HEK293T (cell line): ENCODE measurements around the gene CDK14.

Source experiments
- CTCF ChIA-PET: fragments of 350-600 bp; formaldehyde crosslinking; extraction: SDS; loops from one replicate; lab custom pipeline; 2021; ENCODE audit warnings: antibody characterized with exemption, inconsistent platforms; lab: Yijun Ruan, JAX
- POLR2A ChIA-PET: fragments of 350-600 bp; formaldehyde crosslinking; extraction: SDS; loops from one replicate; lab custom pipeline; 2020; ENCODE audit warnings: antibody characterized with exemption, inconsistent platforms; lab: Yijun Ruan, JAX
- DNase-seq: peaks from one replicate; pipeline ENCODE4 v3.0.0; 2012; ENCODE audit warnings: mixed read lengths; ENCODE audit errors: extremely low spot score
- ARNT ChIP-seq: fragments of 450-650 bp; IDR thresholded peaks from 2 replicates; pipeline ENCODE4 v1.6.1; 2017; ENCODE audit warnings: mild to moderate bottlenecking
- BHLHE40 ChIP-seq: fragments of 450-650 bp; IDR thresholded peaks from 2 replicates; pipeline ENCODE4 v1.6.1; 2016; ENCODE audit warnings: mild to moderate bottlenecking, moderate library complexity, borderline replicate concordance
- CTBP1 ChIP-seq: fragments of 450-650 bp; IDR thresholded peaks from 2 replicates; pipeline ENCODE4 v1.6.1; 2016; ENCODE audit warnings: borderline replicate concordance
- ELF4 ChIP-seq: fragments of 450-650 bp; IDR thresholded peaks from 2 replicates; pipeline ENCODE4 v1.6.1; 2017; ENCODE audit warnings: antibody characterized with exemption
- FOXA1 ChIP-seq: fragments of 450-650 bp; IDR thresholded peaks from 2 replicates; pipeline ENCODE4 v1.6.1; 2016; ENCODE audit warnings: mild to moderate bottlenecking
- FOXK2 ChIP-seq: fragments of 450-650 bp; IDR thresholded peaks from 2 replicates; pipeline ENCODE4 v1.6.1; 2016; ENCODE audit warnings: mild to moderate bottlenecking
- FOXM1 ChIP-seq: fragments of 450-650 bp; IDR thresholded peaks from 2 replicates; pipeline ENCODE4 v1.6.1; 2017; ENCODE audit warnings: mild to moderate bottlenecking, borderline replicate concordance
- HDGF ChIP-seq: fragments of 450-650 bp; IDR thresholded peaks from 2 replicates; pipeline ENCODE4 v1.6.1; 2017; ENCODE audit warnings: antibody characterized with exemption, borderline replicate concordance
- L3MBTL2 ChIP-seq: fragments of 450-650 bp; conservative IDR thresholded peaks from 2 replicates; pipeline ENCODE4 v1.6.1; 2016; ENCODE audit warnings: mild to moderate bottlenecking
- LEF1 ChIP-seq: fragments of 450-650 bp; IDR thresholded peaks from 2 replicates; pipeline ENCODE4 v1.6.1; 2017; ENCODE audit warnings: mild to moderate bottlenecking, borderline replicate concordance
- NFRKB ChIP-seq: fragments of 450-650 bp; IDR thresholded peaks from 2 replicates; pipeline ENCODE4 v1.6.1; 2016; ENCODE audit warnings: mild to moderate bottlenecking, moderate library complexity
- PKNOX1 ChIP-seq: fragments of 450-650 bp; IDR thresholded peaks from 2 replicates; pipeline ENCODE4 v1.6.1; 2016
- SP1 ChIP-seq: fragments of 450-650 bp; IDR thresholded peaks from 2 replicates; pipeline ENCODE4 v1.6.1; 2017
- SUZ12 ChIP-seq: fragments of 450-650 bp; IDR thresholded peaks from 2 replicates; pipeline ENCODE4 v1.6.1; 2016; ENCODE audit warnings: mild to moderate bottlenecking
- TARDBP ChIP-seq: fragments of 450-650 bp; IDR thresholded peaks from 2 replicates; pipeline ENCODE4 v1.6.1; 2016
- ZNF384 ChIP-seq: fragments of 450-650 bp; IDR thresholded peaks from 2 replicates; pipeline ENCODE4 v1.6.1; 2016

Gene CDK14

GRCh38 chr7:91047636-91048035 lies 451.5 kb downstream of the CDK14 start:
- no peak for DNase-seq
- POLR2A ChIA-PET = no interaction called here
- CTCF ChIA-PET = no interaction called here
- no peak for TF ChIP-seq BHLHE40
- no peak for TF ChIP-seq SP1
- TF ChIP-seq TARDBP = no peak
- no peak for TF ChIP-seq FOXM1
- no peak for TF ChIP-seq ARNT
- no peak for TF ChIP-seq ELF4
- no peak for TF ChIP-seq NFRKB
- TF ChIP-seq L3MBTL2 = no peak
- no peak for TF ChIP-seq PKNOX1
- no peak for TF ChIP-seq FOXK2
- no peak for TF ChIP-seq LEF1
- no peak for TF ChIP-seq HDGF

- no peak for DNase-seq
- TF ChIP-seq PKNOX1 (no peak), HDGF (no peak), FOXM1 (no peak), SUZ12 (no peak), FOXA1 (no peak), TARDBP (no peak), LEF1 (no peak), NFRKB (no peak), SP1 (no peak), CTBP1 (no peak), L3MBTL2 (no peak), ELF4 (no peak), ZNF384 (no peak), BHLHE40 (no peak), FOXK2 (no peak), ARNT (no peak)
- ChIA-PET CTCF (no interaction called here), POLR2A (no interaction called here)
Measured at GRCh38 chr7:91050677-91051076, 454.6 kb downstream of the CDK14 start.

- no peak for DNase-seq
- TF ChIP-seq FOXA1 (no peak), CTBP1 (no peak), LEF1 (no peak)
- POLR2A ChIA-PET = no interaction called here
- CTCF ChIA-PET = no interaction called here
Measured at GRCh38 chr7:91051966-91052365, 455.8 kb downstream of the CDK14 start.

- DNase-seq = no peak
- POLR2A ChIA-PET = no interaction called here
- TF ChIP-seq NFRKB (no peak), FOXM1 (no peak), HDGF (no peak), SP1 (no peak), LEF1 (no peak), ELF4 (no peak), FOXK2 (no peak)
- CTCF ChIA-PET = no interaction called here
Measured at GRCh38 chr7:91054374-91054773, 458.3 kb downstream of the CDK14 start.

- POLR2A ChIA-PET = no interaction called here
- no peak for TF ChIP-seq L3MBTL2
- TF ChIP-seq LEF1 = no peak
- no peak for TF ChIP-seq FOXK2
- TF ChIP-seq TARDBP = no peak
- TF ChIP-seq NFRKB = no peak
- no peak for TF ChIP-seq HDGF
- no peak for TF ChIP-seq SP1
- TF ChIP-seq FOXA1 = no peak
- TF ChIP-seq ZNF384 = no peak
- TF ChIP-seq ARNT = no peak
- no peak for TF ChIP-seq PKNOX1
- no peak for TF ChIP-seq CTBP1
- TF ChIP-seq FOXM1 = no peak
- TF ChIP-seq SUZ12 = no peak
- TF ChIP-seq ELF4 = no peak
- TF ChIP-seq BHLHE40 = no peak
- CTCF ChIA-PET = no interaction called here
- no peak for DNase-seq
Measured at GRCh38 chr7:91055219-91055618, 459.1 kb downstream of the CDK14 start.

- no peak for TF ChIP-seq FOXK2
- TF ChIP-seq ARNT = no peak
- no peak for TF ChIP-seq L3MBTL2
- TF ChIP-seq FOXA1 = no peak
- TF ChIP-seq TARDBP = no peak
- no peak for TF ChIP-seq ELF4
- no peak for TF ChIP-seq LEF1
- TF ChIP-seq BHLHE40 = no peak
- ChIA-PET POLR2A (no interaction called here), CTCF (no interaction called here)
- DNase-seq = no peak
Measured at GRCh38 chr7:91062713-91063112, 466.6 kb downstream of the CDK14 start.
